OCI-LY3 (cell line): ENCODE measurements around the gene ALG8.

Experiments used
- H2AFZ ChIP-seq: fragments of 200-600, 300-600 bp; shearing (Covaris generic); 2 replicates; pipeline ENCODE4 v1.6.0; 2014; ENCODE audit warnings: antibody characterized with exemption, low read depth, low read length
- H3K27ac ChIP-seq: fragments of 200-600, 300-600 bp; sonication (generic); 2 replicates; pipeline ENCODE4 v1.5.1; 2014; ENCODE audit warnings: mild to moderate bottlenecking, low read length, moderate library complexity, mixed read lengths
- H3K27me3 ChIP-seq: fragments of 200-600, 300-600 bp; sonication (generic); 2 replicates; pipeline ENCODE4 v1.6.1; 2014; ENCODE audit warnings: low read depth, low read length, mixed read lengths
- H3K36me3 ChIP-seq: fragments of 200-600, 300-600 bp; sonication (generic); replicated peaks from 2 replicates; pipeline ENCODE3; 2014; ENCODE audit warnings: low read depth, low read length, mixed read lengths
- H3K4me1 ChIP-seq: fragments of 300-600, 200-600 bp; sonication (generic); 2 replicates; pipeline ENCODE4 v1.6.1; 2014; ENCODE audit warnings: low read length, mixed read lengths
- H3K4me2 ChIP-seq: fragments of 200-600, 300-600 bp; sonication (generic); 2 replicates; pipeline ENCODE4 v1.6.1; 2014; ENCODE audit warnings: low read length, mixed read lengths
- H3K4me3 ChIP-seq: fragments of 300-600, 200-600 bp; sonication (generic); 2 replicates; pipeline ENCODE4 v1.5.1; 2014; ENCODE audit warnings: antibody characterized with exemption, mild to moderate bottlenecking, low read length, moderate library complexity
- H3K79me2 ChIP-seq: fragments of 300-600, 200-600 bp; shearing (Covaris generic); 2 replicates; pipeline ENCODE4 v1.6.1; 2014; ENCODE audit warnings: mild to moderate bottlenecking, low read length, mixed read lengths
- H3K9ac ChIP-seq: fragments of 300-600, 200-600 bp; shearing (Covaris generic); 2 replicates; pipeline ENCODE4 v1.6.0; 2014; ENCODE audit warnings: mild to moderate bottlenecking, low read length, moderate library complexity
- H3K9me3 ChIP-seq: fragments of 200-600, 300-600 bp; shearing (Covaris generic); 2 replicates; pipeline ENCODE4 v1.6.1; 2014; ENCODE audit warnings: low read length, mixed read lengths; ENCODE audit not compliant: insufficient read depth
- H4K20me1 ChIP-seq: fragments of 200-600, 300-600 bp; sonication (generic); 2 replicates; pipeline ENCODE4 v1.6.1; 2016; ENCODE audit warnings: low read length, mixed read lengths; ENCODE audit not compliant: insufficient read depth
- CTCF ChIP-seq: fragments of 200-600, 300-600 bp; sonication (generic); IDR thresholded peaks from 2 replicates; pipeline ENCODE4 v1.5.1; 2014; ENCODE audit warnings: antibody characterized with exemption, low read length, low read depth
- EZH2phosphoT487 ChIP-seq: fragments of 200-600 bp; shearing (Covaris generic); IDR thresholded peaks from 2 replicates; pipeline ENCODE4 v1.6.1; 2018; ENCODE audit warnings: antibody characterized with exemption, mixed run types, low read depth

The ALG8 gene

GRCh38 chr11:78150346-78150745 is 10.9 kb upstream of the ALG8 start:
- H3K27ac ChIP-seq: no peak overlapping the region
- no peaks in the 10 kb centered on the region for H3K79me2 ChIP-seq

GRCh38 chr11:78149646-78150045 is 10.2 kb upstream of the ALG8 start:
- TF ChIP-seq EZH2phosphoT487 (no peak), CTCF (peak; percentile 44)
- Histone ChIP-seq H3K27me3 (no peaks in the 10 kb centered on the region), H3K27ac (no peak overlapping the region), H3K4me1 (no peaks in the 10 kb centered on the region), H3K36me3 (no peaks in the 10 kb centered on the region), H3K4me2 (no peak overlapping the region), H4K20me1 (no peaks in the 10 kb centered on the region), H2AFZ (no peak overlapping the region), H3K4me3 (no peak overlapping the region), H3K9ac (no peak overlapping the region), H3K79me2 (no peaks in the 10 kb centered on the region), H3K9me3 (no peaks in the 10 kb centered on the region)

More at GRCh38 chr11:78150346-78150745, 10.9 kb upstream of the ALG8 start:
- Histone ChIP-seq H4K20me1 (no peaks in the 10 kb centered on the region), H3K9ac (no peak overlapping the region), H3K4me1 (no peaks in the 10 kb centered on the region), H3K4me3 (no peak overlapping the region), H3K27me3 (no peaks in the 10 kb centered on the region), H3K36me3 (no peaks in the 10 kb centered on the region), H2AFZ (no peak overlapping the region), H3K4me2 (no peak overlapping the region), H3K9me3 (no peaks in the 10 kb centered on the region)
- no peak for TF ChIP-seq EZH2phosphoT487
- TF ChIP-seq CTCF: no peak

GRCh38 chr11:78147807-78148206 is 8.4 kb upstream of the ALG8 start:
- Histone ChIP-seq H3K27ac (no peak overlapping the region), H2AFZ (no peak overlapping the region), H4K20me1 (no peaks in the 10 kb centered on the region), H3K4me2 (no peak overlapping the region), H3K4me3 (no peak overlapping the region), H3K9me3 (no peaks in the 10 kb centered on the region), H3K79me2 (no peaks in the 10 kb centered on the region), H3K4me1 (peaks cover 9% of the 10 kb centered on the region), H3K9ac (no peak overlapping the region), H3K27me3 (no peaks in the 10 kb centered on the region), H3K36me3 (no peaks in the 10 kb centered on the region)
- TF ChIP-seq EZH2phosphoT487: no peak
- TF ChIP-seq CTCF: no peak

- peaks cover 9% of the 10 kb centered on the region for H3K79me2 ChIP-seq
- no peak overlapping the region for H3K4me3 ChIP-seq
- TF ChIP-seq EZH2phosphoT487: no peak
- TF ChIP-seq CTCF: no peak
- no peak overlapping the region for H3K27ac ChIP-seq
- H3K9me3 ChIP-seq: no peaks in the 10 kb centered on the region
- peaks cover 3% of the 10 kb centered on the region for H3K36me3 ChIP-seq
- no peak overlapping the region for H2AFZ ChIP-seq
- H3K27me3 ChIP-seq: no peaks in the 10 kb centered on the region
- peaks cover 14% of the 10 kb centered on the region for H3K4me1 ChIP-seq
- no peak overlapping the region for H3K9ac ChIP-seq
- H3K4me2 ChIP-seq: no peak overlapping the region
- no peaks in the 10 kb centered on the region for H4K20me1 ChIP-seq
Measured at GRCh38 chr11:78145511-78146025, 6.1 kb upstream of the ALG8 start.
